Measurements from ENCODE around the gene SLC9C1.

The SLC9C1 gene

DNA sequence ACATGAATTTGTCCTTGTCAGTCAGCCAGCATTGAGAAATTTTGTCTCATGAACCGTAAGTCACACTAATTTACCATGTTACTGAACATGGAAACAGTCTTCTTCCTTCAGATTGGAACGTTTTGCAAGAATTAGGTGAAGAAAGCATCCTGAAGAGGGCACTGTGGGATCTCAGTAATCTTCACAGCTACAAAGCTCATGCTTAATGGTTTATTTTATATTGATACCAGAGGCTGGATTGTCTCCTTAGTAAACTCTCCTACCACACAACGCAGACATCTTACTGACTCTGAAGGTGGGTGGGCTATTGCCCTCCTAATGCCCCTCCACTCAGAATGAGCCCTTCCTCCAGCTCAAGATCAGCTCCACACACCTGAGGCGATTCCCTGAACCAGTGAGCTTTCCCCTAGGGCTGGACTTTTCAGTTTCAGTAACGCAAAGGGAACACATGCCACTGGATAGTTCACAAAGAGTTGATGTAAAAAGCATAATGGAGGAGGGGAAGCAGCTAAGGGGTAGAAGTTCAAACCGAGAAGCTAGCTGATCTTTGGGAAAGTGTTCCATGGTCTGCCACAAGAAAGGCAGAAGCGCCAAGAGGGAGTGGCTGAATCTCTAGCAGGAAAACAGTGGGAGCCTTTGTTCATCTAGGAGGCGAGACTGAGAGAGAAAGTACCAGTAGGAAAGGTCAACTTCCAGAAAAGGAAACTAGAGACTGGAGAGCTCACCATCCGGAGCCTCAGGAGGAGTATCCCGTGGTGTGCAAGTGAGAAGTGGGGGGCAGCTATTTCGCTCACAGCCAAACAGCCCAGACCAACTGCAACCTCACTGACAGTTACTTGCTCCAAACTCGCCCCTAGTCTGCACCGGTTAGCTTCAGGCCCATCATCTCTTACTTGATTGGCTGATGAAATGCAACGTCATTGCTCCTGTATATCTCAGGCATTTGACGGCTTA is at the start of gene SLC9C1:
TSS of gene SLC9C1 (minus strand) at position 849 of the 954 bp plus-strand sequence. CDS start 7,425 bp downstream, outside the sequence.
- no peak for DNase-seq (ENCODE audit: low read depth in 2 of 2)

DNA sequence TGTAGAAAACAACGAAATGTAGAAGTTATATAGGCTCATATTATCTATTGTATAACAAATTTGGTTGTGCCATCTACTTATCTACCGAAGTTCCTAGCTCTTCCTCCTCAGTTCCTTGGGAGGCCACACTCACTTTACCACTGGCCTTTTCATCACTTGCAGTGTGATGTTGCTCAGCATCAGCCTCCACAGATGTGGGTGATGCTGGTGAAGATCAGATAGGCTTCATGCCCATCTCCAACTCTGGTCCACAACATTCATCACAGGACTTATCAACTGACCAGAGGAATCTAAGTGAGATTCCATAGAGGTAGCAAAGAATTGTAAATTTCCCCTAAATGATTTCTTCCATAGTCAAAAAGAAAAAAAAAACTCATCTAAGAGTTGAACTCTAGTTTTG is 47.4 kb upstream of the SLC9C1 start:
- no peak for DNase-seq (ENCODE audit: low read depth in 2 of 2)

GRCh38 chr3:112339609-112340008 is 45.6 kb upstream of the SLC9C1 start:
- no peak for DNase-seq (ENCODE audit: low read depth in 2 of 2)

- DNase-seq (ENCODE audit: low read depth in 2 of 2): no peak
Measured at GRCh38 chr3:112339134-112339533, 45.1 kb upstream of the SLC9C1 start.

- DNase-seq (ENCODE audit: low read depth in 2 of 2): no peak
Measured at GRCh38 chr3:112338727-112339056, 44.7 kb upstream of the SLC9C1 start.

- no peak for DNase-seq (ENCODE audit: low read depth in 2 of 2)
Measured at GRCh38 chr3:112338021-112338726, 44.2 kb upstream of the SLC9C1 start.

- no peak for DNase-seq (ENCODE audit: low read depth in 2 of 2)
Measured at GRCh38 chr3:112335434-112335781, 41.4 kb upstream of the SLC9C1 start.

- no peak for DNase-seq (ENCODE audit: low read depth in 2 of 2)
Measured at GRCh38 chr3:112334691-112335433, 40.8 kb upstream of the SLC9C1 start.

GRCh38 chr3:112333381-112334317 is 39.6 kb upstream of the SLC9C1 start:
- DNase-seq (ENCODE audit: low read depth in 2 of 2): no peak

- DNase-seq (ENCODE audit: low read depth in 2 of 2): peak; percentile 46
Measured at GRCh38 chr3:112333002-112333380, 39.0 kb upstream of the SLC9C1 start, which contains the start of gene CD200. TSS of gene CD200 (plus strand) at chr3:112333156. CDS start at chr3:112333213, 57 bp downstream.

- no peak for DNase-seq (ENCODE audit: low read depth in 2 of 2)
Measured at GRCh38 chr3:112331851-112332250, 37.8 kb upstream of the SLC9C1 start.

DNA sequence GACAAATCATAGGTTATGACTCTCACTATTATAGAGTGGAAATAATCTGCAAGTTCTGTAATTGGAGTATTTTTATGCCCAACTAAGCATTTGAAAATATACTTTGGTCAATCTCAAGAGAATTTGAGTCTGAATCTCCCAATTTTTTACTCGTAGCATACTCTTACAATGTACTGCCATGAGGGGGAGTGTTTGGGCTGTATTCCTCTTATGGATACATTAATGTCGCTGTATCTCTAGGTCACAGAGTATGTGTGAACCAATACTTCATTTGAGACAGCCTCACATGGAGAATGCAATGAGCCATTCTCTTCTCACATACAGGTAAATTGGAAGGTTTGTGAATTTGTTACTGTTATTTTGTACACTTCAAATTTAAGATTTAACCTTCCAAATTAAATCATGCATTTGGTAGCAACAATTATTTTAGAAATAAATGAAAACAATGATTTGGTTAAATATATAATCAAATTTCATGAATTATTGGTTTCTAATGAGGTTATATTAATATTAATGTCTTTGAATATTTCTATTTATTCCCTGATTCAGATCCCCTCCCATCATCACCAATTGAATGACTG is 33.4 kb upstream of the SLC9C1 start:
- DNase-seq (ENCODE audit: low read depth in 2 of 2): no peak

DNA sequence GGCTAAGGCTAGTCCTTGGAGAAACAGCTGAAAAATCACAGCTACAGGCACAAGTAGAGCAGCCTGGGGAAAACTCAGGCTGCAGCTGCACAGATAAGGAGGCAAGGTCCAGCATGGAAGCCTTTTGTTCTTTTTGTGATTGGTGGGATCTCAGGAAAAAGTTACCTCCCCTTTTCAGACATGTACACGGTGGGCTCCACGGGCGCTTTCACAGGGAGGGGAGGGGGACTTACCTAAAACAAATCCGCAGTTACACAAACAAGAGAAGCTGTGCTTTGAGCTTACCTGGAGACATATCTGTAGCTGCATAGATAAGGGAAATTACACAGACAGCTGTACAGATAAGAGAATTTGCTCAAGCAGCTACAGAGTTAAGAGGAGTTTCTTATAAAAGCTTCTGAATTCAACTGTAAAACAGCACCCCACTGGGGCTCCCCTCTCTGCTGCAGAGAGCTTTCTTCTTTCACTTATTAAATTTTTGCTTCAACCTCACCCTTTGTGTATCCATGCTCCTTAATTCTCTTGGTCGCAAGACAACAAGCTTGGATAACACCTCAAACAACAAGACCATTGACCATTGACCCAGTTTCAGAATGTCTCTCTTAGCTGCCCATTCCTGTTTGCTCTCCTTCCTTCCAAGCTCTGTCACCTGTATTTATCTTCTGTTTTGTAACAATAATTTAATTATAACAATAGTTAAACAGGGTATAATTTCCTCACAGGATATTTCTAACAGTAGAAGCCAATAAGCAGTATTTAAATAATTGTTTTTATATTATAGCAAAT is 28.0 kb upstream of the SLC9C1 start:
- DNase-seq (ENCODE audit: low read depth in 2 of 2): no peak

DNA sequence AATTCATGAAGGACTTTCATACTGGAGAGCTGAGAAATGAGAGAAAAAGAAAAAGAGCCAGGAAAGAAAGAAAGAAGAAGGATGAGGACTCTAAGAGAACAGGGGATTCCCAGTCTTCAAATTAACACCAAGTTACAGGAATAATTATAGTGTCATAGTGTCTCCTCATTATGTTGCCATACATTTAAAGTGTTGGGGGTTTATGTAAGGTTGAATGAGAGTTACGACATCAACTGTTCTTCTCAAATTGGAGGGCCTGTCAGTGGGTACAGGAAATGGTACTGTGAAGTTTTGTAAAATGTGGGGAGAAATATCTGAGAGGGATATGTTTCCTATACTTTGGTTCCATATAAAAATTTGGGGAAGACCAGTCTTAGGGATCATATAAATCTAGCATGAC is 26.7 kb upstream of the SLC9C1 start:
- no peak for DNase-seq (ENCODE audit: low read depth in 2 of 2)

DNA sequence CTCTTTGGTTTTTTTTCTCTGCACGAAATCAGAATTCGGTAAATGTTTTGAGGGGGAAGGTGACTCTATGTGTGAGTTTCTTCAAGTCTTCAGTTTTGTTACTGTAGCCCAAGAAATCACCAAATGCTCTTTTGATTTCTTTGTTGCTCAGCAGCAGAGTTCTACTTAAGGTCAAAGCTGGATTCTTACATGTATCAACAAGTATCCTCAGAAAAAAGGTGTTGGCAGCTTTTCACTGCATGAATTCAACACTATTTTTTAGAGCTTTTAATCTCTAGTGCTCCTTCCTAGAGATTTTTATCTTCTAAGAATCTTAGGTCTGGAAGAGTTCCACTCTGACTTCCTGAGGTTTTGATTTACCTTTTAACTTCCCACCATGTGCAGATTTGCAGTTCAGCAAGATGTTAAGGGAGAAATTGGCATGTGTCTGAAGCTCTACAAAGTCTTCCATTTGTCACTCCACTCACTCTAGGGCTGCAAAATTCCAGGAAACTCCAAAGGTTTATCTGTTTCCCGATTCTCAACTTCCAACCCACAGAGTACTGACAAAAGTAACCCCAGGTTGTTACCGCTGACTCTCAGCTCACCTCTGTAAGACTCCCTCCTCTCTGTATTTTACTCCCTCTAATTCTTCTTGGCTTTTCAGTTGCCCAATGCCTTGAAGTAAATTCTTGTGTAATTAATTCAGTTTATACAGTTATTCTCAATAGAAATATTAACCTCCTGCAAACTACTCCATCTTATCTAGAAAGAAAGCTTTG is 25.7 kb upstream of the SLC9C1 start:
- no peak for DNase-seq (ENCODE audit: low read depth in 2 of 2)

DNA sequence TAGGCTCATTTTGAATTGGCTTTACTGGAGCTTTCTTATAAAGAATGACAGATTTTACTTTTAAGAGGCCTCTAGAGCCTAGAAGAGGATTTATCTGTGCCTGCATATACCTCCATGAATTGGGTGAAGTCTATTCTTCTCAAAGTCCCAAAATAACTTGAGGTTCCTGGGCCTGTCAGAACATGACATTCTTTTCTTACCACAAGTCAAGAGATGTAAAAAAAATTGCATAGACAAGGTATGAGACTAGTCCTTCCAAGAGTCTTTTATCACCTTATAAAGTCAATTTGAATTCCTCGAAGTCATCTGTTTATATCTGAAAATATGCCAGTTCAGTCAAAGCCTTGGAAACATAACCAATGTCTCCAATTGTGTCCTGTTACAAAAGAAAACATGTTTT is 21.8 kb upstream of the SLC9C1 start:
- no peak for DNase-seq (ENCODE audit: low read depth in 2 of 2)

DNA sequence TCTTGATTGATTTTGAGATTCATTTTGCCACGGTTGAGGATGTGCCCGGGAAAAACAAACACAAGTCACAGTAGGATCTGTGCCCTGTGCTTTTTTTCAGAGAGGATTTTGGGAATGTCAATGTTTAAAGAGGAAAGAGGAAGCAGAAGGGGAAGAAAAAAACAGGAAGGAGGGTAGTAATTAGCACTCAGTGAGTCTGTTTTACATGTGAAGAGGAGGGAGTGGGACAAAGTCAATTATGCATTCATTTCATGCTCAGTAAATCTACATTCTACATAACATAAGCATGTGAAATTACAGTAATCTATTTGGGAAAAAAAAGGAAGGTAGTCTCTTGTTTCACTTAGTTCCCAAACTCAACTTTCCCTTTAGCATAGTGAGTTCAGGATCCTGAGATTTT is 20.6 kb upstream of the SLC9C1 start:
- DNase-seq (ENCODE audit: low read depth in 2 of 2): no peak

DNA sequence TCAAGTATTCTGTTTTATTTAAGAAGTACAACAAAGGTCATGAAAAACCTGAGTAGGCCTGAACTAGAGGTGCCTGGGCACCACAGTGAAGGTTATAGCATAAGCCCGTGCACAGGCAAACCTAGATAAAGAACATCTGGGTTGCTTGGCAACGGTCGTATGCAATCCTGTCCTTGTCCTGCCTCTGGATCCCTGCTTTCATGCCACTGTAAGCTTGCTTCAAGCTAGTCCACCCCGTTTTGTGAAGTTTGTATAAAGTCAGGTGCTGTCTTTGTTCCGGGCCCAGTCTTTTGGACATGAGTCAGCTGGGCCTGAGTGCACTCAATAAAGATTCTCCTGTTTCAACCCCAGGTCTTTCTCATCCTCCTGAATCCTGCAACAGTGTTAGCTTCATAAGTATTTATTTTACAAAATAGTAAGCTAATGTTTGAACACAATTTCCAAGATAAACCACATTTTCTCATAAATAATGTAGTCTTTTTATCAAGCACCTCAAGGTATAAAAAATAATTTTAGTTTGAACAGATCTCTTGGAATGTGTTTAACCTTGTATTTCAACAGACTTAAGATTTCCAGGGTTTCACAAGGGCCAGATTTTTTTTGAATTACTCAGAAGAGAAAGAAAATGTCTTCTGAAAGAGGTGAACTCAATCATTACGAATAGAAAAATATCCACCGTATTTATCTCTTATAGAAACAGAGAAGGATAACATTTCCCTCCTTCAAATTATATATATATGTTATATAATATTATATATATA is 14.3 kb upstream of the SLC9C1 start:
- DNase-seq (ENCODE audit: low read depth in 2 of 2): no peak

GRCh38 chr3:112307557-112307956 is 13.5 kb upstream of the SLC9C1 start:
- DNase-seq (ENCODE audit: low read depth in 2 of 2): no peak

Measured in stimulated activated CD8-positive, alpha-beta memory T cell treated with anti-CD3 and anti-CD28 coated beads, Interleukin-2, amount 100 ng/mL, for 48 hours (primary cell).